Activated T-cell treated with anti-CD3 and anti-CD28 coated beads for 4 hours (primary cell): ENCODE measurements around the gene SLC9A8.
"Not testable (repeated sequence)": the region's sequence is repeated elsewhere in the genome, so short reads cannot be mapped to it uniquely, and the experiment has no call there.

Source experiments
- DNase-seq: peaks from one replicate; pipeline ENCODE4 v3.0.0-alpha.2; 2020

Gene SLC9A8

GRCh38 chr20:49880724-49881445, 68.3 kb downstream of the SLC9A8 start:
- no peak for DNase-seq

GRCh38 chr20:49882171-49882970, 69.7 kb downstream of the SLC9A8 start:
- no peak for DNase-seq

- DNase-seq, result no peak
Observed at GRCh38 chr20:49883246-49883802, 70.7 kb downstream of the SLC9A8 start.

GRCh38 chr20:49885558-49886332, 73.1 kb downstream of the SLC9A8 start:
- no peak for DNase-seq

GRCh38 chr20:49886571-49887213, 74.1 kb downstream of the SLC9A8 start:
- no peak for DNase-seq

GRCh38 chr20:49887251-49888211, 74.9 kb downstream of the SLC9A8 start:
- DNase-seq, result no peak

GRCh38 chr20:49888212-49889000, 75.8 kb downstream of the SLC9A8 start:
- peak; percentile 35 for DNase-seq

- no peak for DNase-seq
Observed at GRCh38 chr20:49889001-49889934, 76.6 kb downstream of the SLC9A8 start.

- DNase-seq, result no peak
Observed at GRCh38 chr20:49889935-49890333, 77.3 kb downstream of the SLC9A8 start.

- DNase-seq, result no peak
Observed at GRCh38 chr20:49890471-49891361, 78.1 kb downstream of the SLC9A8 start.

GRCh38 chr20:49891476-49892110, 79.0 kb downstream of the SLC9A8 start:
- DNase-seq, result no peak

GRCh38 chr20:49892260-49892659, 79.6 kb downstream of the SLC9A8 start:
- no peak for DNase-seq

- no peak for DNase-seq
Observed at GRCh38 chr20:49892817-49893216, 80.2 kb downstream of the SLC9A8 start.

GRCh38 chr20:49893242-49894072, 80.8 kb downstream of the SLC9A8 start:
- DNase-seq, result no peak

GRCh38 chr20:49894073-49894470, 81.4 kb downstream of the SLC9A8 start:
- DNase-seq, result no peak

- not testable (repeated sequence) for DNase-seq
Observed at GRCh38 chr20:49895474-49896093, 83.0 kb downstream of the SLC9A8 start.
